Mucosa of gallbladder (tissue), 1 donor: ENCODE measurements around the gene PDZD2. TPM values are rescaled to one million over a fixed set of nuclear protein-coding genes. Genes with fewer than 3 reads are reported as not detected.
"Not testable (repeated sequence)": the region's sequence is repeated elsewhere in the genome, so short reads cannot be mapped to it uniquely, and the experiment has no call there.

Experiments used
- DNase-seq: peaks from one replicate; pipeline ENCODE4 v3.0.0-alpha.2; 2020; ENCODE audit warnings: low spot score
- total RNA-seq: library from RNA; stranded (reverse); gene quantifications from one replicate; pipeline ENCODE4 v1.2.1, GENCODE V29; 2021
- donor health status: DM: no; HTN: no; CAD: no.

PDZD2 gene
- total RNA-seq, 1 donor from 2014 or later = 2.7 TPM

GRCh38 chr5:32100691-32101302 is 461.9 kb downstream of the PDZD2 start:
- no peak for DNase-seq

- DNase-seq = no peak
Measured at GRCh38 chr5:32102254-32102986, 463.5 kb downstream of the PDZD2 start.

GRCh38 chr5:32103521-32103920 is 464.6 kb downstream of the PDZD2 start:
- DNase-seq = no peak

- DNase-seq = no peak
Measured at GRCh38 chr5:32107291-32107690, 468.4 kb downstream of the PDZD2 start.

GRCh38 chr5:32108167-32108566 is 469.2 kb downstream of the PDZD2 start:
- no peak for DNase-seq

GRCh38 chr5:32109236-32109635 is 470.3 kb downstream of the PDZD2 start:
- DNase-seq = no peak

- no peak for DNase-seq
Measured at GRCh38 chr5:32110111-32110696, 471.3 kb downstream of the PDZD2 start.

- DNase-seq = no peak
Measured at GRCh38 chr5:32115985-32116384, 477.1 kb downstream of the PDZD2 start.

- no peak for DNase-seq
Measured at GRCh38 chr5:32116574-32117313, 477.8 kb downstream of the PDZD2 start.

GRCh38 chr5:32118922-32119321 is 480.0 kb downstream of the PDZD2 start:
- not testable (repeated sequence) for DNase-seq

GRCh38 chr5:32123058-32123805 is 484.3 kb downstream of the PDZD2 start:
- no peak for DNase-seq

GRCh38 chr5:32123889-32124676 is 485.2 kb downstream of the PDZD2 start:
- DNase-seq = no peak

- DNase-seq = no peak
Measured at GRCh38 chr5:32126691-32127090, 487.8 kb downstream of the PDZD2 start.

GRCh38 chr5:32127711-32128110 is 488.8 kb downstream of the PDZD2 start:
- no peak for DNase-seq

- DNase-seq = no peak
Measured at GRCh38 chr5:32129074-32129598, 490.2 kb downstream of the PDZD2 start.

GRCh38 chr5:32130865-32131264 is 491.9 kb downstream of the PDZD2 start:
- DNase-seq = no peak

GRCh38 chr5:32131604-32132003 is 492.7 kb downstream of the PDZD2 start:
- no peak for DNase-seq

- no peak for DNase-seq
Measured at GRCh38 chr5:32132757-32133156, 493.8 kb downstream of the PDZD2 start.

- DNase-seq = no peak
Measured at GRCh38 chr5:32135086-32135485, 496.2 kb downstream of the PDZD2 start.

GRCh38 chr5:32136342-32136741 is 497.4 kb downstream of the PDZD2 start:
- no peak for DNase-seq
